ENCODE results near the gene LARGE1.

DNA sequence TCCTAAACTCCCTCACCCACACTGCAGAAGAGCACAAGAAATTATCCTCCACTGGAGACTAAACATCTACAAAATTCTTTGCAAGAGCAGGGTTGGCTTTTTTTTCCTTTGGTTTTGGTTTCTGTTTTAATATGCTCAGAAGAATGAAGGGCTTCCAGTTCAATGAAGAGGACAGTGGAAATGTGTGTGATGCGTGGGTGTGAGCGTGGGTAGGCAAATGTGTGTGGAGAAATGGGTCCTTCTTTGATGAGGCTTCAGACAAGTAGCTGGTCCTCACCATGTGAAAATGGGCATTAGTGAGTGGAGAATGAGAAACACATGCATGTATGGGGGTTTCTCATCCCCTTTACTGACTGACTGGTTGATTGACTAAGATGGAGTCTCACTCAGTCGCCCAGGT is 598.8 kb downstream of the LARGE1 start:
- TF ChIP-seq, protein P1, sequence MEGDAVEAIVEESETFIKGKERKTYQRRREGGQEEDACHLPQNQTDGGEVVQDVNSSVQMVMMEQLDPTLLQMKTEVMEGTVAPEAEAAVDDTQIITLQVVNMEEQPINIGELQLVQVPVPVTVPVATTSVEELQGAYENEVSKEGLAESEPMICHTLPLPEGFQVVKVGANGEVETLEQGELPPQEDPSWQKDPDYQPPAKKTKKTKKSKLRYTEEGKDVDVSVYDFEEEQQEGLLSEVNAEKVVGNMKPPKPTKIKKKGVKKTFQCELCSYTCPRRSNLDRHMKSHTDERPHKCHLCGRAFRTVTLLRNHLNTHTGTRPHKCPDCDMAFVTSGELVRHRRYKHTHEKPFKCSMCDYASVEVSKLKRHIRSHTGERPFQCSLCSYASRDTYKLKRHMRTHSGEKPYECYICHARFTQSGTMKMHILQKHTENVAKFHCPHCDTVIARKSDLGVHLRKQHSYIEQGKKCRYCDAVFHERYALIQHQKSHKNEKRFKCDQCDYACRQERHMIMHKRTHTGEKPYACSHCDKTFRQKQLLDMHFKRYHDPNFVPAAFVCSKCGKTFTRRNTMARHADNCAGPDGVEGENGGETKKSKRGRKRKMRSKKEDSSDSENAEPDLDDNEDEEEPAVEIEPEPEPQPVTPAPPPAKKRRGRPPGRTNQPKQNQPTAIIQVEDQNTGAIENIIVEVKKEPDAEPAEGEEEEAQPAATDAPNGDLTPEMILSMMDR (IDR thresholded peaks at IDR 0.05): no peak
- TF ChIP-seq POLR2A (IDR thresholded peaks at IDR 0.05): no peak
